Activated gamma-delta T cell treated with anti-CD3 and anti-CD28 coated beads, Interleukin-2, amount 50 U/mL, for 16 hours (primary cell): Measurements from ENCODE around the gene SHPK.

Experiments
- DNase-seq: peaks from one replicate; pipeline ENCODE4 v3.0.0-alpha.2; 2020; ENCODE audit warnings: low read depth

Gene SHPK, protein sequence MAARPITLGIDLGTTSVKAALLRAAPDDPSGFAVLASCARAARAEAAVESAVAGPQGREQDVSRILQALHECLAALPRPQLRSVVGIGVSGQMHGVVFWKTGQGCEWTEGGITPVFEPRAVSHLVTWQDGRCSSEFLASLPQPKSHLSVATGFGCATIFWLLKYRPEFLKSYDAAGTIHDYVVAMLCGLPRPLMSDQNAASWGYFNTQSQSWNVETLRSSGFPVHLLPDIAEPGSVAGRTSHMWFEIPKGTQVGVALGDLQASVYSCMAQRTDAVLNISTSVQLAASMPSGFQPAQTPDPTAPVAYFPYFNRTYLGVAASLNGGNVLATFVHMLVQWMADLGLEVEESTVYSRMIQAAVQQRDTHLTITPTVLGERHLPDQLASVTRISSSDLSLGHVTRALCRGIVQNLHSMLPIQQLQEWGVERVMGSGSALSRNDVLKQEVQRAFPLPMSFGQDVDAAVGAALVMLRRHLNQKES

DNA sequence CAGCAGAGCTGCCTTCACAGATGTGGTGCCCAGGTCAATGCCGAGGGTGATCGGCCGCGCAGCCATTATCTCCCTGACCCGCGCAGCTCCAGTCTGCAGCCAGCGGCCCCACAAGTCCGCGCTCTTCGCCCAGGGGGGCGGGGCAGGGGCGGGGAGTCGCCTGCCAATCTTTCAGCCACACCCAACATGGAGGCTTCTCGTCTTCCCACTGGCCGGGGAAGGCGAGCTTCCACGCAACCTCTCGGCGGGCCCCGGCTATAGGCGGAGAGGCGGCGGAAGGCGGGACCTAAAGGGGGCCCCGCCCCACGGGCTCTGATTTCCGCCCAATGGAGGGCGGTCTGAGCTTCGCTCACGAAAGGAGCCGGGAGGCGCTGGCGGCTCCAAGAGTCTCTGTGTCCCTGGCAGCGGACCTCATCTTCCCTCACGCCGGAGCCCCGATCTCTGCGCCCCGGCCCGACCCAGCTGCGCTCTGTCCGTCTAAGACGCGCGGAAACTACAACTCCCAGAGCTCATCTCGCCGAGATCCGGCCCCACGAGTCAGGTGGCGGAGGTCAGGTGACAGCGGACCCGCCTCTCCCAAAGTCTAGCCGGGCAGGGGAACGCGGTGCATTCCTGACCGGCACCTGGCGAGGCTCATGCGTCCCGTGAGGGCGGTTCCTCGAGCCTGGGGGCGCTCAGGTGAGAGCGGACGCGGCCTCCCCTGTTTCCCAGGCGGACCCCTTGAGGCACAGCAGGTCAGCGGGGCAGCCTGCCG, at the start of gene SHPK, which contains the start of gene CTNS:
Gene SHPK, minus strand, starts transcription at position 97 of the 754 bp plus-strand sequence. Its CDS starts 31 bp downstream, at position 66.
Gene CTNS, plus strand, starts transcription at position 607 of the 754 bp plus-strand sequence. CDS start 3,447 bp downstream, outside the sequence.
- peak; percentile 93 for DNase-seq

DNA sequence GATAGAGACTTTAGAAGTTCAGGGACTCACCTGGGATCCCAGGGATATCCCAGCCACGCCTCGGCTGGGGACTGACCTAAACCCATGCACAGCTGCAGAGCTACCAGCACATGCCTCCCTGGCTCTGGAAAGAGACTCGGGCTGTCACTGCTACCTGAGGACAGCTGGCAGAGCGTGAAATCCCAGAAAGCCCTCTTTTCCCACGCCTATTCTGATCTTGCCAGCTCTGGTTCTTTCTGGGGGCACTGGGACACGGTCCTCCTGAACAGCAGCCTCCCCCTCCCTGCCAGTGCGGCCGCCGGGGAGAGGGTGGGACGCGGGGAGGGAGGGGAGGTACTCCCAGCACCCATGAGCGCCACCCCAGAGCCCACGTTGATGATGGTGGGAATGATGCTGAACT, 49.1 kb upstream of the SHPK start:
- no peak for DNase-seq

DNA sequence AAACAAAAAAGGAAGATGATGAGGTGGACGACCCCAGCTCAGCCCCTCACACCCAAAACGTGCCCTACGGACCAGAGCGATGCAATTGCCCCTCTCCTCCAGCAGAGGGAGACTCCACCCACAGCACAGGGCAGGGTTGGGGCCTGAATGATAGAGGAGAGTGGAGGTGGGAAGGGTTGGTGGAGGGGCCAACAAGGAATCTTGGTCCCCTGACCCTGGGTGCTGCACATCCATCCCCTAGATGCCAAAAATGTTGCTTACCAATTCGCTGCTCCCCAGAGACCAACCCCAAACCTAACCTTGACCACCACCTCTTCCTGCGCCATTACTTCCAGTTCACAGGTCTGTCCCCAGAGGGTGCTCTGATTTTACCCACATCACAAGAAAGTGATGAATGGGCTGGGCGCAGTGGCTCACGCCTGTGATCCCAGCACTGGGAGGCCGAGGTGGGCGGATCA, 47.0 kb upstream of the SHPK start:
- DNase-seq = peak; percentile 43

DNA sequence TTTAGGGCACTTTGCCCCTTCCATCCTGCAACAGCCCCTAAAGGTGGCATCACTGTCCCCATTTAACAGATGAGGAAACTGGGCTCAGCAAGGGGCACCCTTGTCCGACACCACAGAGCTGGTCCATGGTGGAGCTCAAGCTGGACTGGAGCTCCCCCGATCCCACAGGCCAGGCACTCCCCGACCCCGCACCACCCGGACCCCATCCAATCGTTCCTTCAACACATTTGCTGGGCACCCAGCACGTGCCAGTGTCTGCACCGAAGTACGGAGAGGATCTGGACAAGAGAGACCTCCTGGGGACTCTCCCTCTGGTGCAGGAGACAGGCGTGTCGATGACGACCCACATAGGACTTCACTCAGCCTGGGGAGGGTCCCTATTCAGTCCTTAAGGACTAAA, 46.0 kb upstream of the SHPK start:
- no peak for DNase-seq

DNA sequence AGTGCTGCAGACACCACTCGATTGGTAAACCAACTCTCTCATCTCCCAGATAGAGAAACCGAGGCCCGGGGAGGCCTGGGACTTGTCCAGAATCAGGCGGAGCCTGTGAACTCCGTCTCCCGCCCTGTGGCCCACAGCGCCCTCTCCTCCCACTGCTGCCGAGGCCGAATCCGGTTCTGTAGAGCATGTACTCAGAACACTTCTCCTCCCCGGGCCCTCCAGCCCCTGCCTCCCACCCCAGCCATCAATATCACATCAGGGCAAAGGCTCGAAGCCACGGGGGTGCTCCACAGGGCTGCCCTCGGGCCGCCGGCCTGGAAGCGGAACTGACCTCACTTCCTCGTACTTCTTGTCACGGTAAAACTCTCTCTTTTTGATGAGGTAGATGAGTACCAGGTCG, 45.5 kb upstream of the SHPK start:
- no peak for DNase-seq

DNA sequence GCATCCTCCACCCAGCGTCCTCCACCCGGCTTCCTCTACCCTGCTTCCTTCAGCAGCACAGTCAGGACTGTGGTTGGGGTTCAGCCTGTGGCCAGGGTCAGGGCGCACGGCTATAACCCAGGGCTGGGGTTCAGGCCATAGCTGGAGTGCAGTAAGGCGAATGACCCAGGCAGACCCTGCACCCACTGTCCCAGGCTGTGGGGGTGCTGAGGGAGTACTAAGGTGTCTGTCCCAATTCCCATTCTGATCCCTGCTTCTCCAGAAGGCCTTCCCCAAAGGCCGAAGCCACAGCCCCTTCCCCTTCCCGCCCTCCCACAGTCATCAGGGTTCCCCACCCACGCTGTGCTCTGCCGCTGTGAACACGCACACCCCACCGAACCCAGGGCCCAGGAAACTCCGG, 45.0 kb upstream of the SHPK start:
- DNase-seq = no peak

DNA sequence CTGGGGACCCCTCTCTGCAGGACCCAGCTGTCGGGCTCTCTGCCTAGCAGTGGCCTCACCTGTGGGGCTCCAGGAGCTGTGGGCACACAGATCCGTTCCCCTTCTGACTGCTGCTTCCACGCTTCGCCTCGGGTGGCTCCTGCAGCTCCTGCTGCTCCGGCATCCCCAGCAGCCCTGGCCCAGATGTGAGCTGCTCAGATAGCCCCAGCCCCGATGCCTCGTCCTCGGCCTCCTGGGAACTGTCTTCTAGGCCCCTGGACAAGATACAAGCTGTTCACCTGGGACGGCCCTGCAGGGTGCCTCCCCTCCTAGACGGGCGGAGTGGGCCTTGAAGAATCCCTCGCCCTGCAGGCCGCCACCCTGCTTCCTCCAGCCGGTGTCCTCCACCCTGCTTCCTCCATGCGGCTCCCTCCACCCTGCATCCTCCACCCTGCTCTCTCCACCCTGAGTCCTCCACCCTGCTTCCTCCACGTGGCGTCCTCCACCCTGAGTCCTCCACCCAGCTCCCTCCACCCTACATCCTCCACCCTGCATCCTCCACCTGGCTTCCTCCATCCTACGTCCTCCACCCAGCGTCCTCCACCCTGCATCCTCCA, 43.6 kb upstream of the SHPK start:
- no peak for DNase-seq

DNA sequence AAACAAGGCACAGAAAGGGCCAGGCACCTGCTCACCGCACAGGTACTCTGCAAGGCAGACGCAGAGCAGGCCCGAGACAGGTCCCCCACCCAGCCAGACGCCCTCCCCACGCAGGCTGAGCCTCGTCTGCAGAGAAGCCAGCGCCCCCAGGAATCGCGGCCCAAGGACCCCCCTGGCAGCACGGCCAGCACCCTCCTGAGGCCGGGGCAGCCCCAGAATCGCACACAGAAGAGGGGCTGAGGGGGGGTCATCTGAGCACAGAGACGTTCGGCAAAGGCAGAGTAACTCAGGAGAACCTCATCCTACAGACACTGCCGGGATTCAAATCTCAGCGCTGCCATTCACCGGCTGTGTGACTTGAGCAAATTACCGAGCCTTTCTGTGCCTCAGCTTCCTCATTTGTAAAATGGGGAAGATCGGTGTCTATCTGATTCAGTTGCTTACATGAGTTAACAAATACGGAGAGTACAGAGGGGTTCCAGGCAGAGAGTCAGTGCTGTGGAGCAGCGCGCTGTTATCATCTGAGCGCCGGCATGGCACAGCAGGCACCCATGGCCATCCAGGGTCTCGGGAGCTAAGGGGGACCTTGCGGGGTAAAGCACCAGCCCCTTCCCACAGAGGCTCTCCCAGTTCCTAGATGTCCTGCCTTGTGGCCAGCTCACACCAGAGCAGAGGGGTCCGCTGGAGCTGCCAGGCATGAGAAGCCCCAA, 42.9 kb upstream of the SHPK start:
- no peak for DNase-seq

DNA sequence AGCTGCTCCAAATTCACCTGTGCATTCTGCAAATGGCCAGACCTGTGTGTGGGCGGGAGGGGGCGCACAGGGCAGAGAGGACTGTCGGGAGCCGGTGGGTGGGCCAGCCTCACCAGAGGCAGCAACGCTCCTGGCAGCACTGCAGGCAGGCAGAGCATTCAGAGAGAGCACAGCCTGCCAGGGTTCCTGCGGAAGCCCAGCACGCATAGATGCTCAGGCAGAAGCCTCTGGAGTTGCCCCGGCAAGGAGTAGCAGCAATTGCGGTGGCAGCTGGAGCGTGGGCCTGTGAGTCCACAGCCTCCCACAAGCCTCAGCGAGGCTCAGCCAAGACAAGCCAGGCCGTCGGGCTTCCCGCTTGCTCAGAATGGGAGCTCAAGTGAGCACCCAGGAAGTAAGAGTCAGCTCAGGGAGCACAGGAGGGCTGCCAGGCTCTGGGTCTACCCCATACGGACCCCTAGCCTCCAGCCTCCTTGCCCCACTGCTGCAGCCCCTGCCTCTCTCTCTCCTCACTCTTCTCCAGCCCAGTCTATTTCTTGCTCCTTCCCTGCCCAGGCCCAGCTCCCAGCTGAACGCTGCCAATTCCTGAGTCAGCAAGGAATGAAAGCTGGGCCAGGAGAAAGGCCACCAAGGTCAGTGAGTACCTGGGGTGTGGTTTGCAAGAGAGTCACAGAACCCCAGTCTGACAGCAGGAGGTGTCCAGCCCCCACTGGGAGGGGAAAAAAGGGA, 42.2 kb upstream of the SHPK start:
- DNase-seq = no peak

DNA sequence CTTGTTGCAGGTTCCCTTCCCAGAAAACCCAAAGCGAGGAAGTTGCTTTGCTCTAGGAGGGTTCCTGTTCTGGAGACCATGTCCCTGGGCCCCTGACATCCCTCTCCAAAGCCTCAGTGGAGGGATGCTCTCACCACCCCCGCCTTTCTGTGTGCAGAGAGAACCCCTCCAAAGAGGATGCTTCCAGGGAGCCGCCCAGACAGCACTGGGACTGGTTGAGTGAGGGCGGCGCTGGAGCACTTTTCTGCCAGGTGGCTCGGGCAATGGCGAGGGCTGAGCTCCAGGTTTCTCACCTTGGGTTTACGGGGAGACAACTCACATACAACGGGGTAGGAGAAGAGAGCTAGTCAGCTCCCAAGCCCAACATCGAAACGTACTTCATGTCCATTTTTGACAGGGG, 39.8 kb upstream of the SHPK start:
- no peak for DNase-seq

DNA sequence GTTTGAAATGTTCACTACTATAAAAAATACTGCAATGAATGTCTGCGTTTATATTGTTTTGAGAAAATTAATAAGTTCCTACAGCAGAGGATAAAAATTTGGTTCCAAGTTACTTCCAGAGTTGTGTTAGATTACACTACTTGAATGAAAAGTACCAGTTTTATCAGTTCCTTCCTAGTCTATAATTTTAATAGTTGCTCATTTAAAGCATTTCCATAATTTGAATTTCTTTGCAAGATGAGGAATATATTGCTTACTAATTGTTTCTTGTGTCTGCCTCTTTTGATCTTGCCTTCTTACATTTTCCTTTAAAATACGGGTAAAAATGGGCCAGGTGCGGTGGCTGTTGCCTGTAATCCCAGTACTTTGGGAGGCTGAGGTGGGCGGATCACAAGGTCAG, 36.5 kb upstream of the SHPK start:
- no peak for DNase-seq

DNA sequence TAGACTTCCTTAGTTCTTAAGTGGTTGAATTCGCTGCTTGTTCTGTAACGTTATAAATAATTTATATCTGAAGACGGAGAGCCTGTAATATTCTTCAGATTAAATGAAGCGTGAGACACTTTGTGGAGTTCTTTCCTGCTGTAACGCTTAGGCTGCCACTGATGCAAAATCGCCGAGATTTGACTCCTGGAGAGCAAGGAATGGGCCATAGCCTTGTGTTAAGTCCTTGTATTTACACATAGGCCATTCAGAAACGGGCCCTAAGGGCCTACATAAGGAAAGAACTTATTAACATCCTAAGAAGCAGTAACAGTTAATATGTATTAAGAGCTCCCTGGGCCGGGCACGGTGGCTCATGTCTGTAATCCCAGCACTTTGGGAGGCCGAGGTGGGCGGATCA, 33.5 kb upstream of the SHPK start:
- no peak for DNase-seq

DNA sequence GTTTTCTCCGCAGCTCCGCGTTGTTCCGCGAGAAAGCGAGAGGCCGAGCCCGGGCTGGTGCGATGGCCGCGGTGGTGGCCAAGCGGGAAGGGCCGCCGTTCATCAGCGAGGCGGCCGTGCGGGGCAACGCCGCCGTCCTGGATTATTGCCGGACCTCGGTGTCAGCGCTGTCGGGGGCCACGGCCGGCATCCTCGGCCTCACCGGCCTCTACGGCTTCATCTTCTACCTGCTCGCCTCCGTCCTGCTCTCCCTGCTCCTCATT, 33.0 kb upstream of the SHPK start:
- no peak for DNase-seq

DNA sequence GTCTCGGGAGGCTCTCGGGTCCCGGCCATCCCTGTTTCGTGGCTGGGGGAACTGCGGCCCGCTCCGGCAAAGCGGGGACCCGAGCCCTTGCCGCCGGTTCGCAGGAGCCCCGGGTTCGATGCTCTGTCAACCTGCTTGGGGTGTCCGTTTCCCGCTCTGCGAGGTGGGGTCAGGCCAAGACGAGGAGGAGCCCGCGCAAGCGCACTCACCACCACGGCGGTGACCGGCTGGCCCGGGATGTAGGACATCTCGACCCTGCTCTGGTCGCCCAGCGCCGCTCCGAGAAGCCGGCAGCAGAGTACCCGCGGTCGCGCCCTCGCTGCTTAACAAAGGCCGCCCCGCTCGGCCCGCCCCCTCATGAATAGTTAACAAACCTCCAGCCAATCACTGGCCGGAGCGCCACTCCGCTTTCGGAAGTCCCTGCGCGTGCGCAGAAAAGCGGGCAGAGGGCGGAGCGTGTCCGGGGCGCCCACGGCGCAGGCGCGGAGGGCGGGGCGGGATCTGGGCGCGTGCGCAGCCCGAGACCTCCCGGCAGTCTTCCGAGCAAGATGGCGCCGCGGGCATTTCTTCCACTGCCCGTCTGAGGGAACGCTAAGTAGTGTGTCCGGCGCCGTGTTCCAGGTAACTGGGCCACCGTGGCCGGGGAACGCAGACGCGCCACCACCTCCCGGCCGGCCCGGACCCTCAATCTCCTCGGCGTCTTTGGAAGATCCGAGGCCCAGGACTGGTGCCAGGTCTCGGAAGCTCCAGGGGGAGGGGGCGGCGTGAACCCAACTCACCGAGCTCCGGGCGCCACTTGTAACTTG, 32.4 kb upstream of the SHPK start, which contains the start of the genes EMC6 and TAX1BP3:
Gene EMC6, plus strand, starts transcription at position 534 of the 806 bp plus-strand sequence. CDS start 335 bp downstream, outside the sequence.
Gene TAX1BP3, minus strand, starts transcription at position 300 of the 806 bp plus-strand sequence. Its CDS starts 52 bp downstream, at position 248.
- peak; percentile 98 for DNase-seq

DNA sequence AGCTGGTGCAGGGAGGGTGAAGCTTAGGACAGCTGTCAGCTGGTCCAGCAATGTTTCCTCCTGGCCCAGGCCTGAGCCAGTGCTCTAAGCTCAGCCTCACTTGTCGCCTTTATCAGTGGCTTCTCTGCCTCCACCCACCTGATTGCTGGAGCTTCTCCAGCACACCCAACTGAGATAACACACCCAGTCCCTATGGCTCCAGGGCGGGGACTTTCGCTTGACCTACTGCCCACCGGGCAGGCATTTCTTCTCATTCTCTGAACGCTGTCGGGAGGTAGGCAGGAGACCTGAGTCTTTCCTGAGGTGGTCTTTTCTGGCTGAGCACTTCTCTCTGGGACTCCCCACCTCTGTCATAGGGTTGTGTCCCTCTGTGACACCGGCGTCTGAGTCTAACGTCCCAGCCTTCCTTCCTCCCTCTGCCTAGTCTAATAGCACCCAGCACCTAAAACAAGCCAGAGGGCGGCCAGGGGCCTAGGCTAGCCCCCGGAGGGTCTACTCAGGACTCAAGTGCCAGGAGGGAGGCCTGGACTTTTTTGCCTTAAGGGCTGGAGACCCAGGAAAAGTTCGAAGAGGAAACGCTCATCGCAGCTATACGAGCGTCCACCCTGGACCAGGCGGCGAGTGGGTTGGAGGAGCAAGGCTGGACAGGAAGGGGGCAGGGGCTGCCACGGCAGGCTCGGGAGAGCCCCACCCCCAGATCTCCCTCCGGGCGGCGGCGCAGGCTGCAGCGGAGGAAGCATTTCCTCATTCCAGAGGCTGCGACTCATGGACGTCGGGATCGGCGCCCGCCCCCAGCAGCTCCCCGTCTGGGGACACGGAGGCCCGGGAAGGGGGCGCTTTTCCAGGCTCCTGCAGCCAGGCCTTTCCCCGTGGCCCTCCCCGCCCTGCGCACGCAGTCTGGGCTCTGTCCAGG, 31.6 kb upstream of the SHPK start:
- DNase-seq = peak; percentile 3

DNA sequence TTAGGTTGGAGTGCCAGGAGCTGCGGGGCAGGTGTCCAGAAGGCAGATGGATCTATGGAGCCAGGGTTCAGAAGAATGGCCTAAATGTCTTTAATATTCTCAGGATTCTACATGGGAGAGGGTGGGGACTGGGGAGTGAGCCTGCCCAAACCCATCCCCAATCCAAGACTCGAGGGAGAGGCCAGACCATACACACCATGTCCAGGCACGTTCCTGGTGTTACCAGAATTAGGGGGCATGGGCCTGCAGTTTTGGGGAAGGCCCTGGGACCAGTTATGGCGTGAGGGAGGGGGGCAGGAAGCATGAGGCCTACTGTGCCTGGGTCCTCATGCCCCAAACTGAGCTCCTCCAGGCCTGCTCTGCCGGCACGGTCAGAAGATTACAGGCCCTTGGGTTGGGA, 30.5 kb upstream of the SHPK start:
- DNase-seq = no peak

DNA sequence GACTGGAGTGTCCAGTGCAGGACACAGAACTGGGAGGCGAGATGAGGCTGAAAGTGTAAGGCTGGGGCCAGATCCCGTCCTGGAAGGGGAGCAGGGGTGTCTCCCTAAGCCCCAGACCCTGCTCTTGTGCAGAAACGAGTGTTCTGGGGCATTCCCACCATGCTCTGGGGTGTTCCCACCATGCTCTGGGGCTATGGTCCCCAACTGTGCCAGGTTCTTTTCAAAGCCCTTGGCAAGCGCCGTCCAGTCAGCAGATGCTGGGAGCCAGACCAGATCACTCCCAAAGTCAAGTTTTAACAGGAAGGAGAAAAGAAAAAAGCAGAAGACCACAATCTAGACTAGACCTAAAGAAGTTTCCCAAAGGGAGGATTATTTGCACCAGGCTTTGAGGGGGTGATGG, 29.8 kb upstream of the SHPK start:
- no peak for DNase-seq

DNA sequence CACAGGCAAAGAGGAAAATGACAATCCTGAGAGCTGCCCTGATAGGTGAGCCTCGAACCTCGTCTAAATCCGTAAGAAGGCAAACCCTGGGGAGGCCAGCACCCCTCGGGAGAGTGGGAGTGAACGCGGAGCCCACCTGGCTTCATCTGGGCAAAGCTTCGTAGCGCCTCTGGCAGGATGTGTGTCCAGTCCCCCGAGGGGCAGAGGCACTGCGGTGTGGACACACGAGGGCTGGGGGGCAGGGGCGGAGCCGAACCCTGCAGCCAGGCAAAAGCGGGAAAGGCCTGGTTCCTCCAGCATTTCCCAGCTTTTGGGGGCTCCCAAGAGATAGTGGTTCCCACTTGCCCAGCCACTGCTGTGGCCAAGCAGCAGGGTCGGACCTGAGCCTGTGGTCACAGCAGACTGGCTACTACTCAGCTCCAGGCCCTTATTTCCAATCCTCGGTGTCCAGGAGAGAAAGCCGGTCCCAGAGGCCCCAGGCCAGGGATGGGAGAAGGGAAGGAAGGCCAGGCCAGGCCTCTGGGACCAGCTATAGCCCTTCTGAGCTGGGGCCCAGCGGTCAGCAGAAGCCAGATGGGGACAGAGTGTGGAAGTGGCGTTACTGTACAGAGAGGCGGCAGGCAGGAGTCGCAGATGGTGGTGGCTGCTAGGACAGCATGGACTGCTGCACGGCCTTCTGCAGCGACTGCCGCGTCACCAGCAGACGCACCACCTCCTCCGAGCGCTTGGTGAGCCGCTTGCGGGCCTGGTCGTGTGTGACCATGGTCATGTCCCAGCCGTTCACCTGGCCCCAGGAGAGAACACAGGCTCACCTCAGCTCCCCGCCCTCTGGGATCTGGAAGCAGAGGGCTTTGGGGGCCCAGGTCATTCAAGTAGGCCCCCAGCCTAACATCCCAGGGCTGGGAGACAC, 27.3 kb upstream of the SHPK start:
- no peak for DNase-seq
